Mammary epithelial cell (primary cell): Measurements from ENCODE around the gene KIAA0319L.

Source experiments
- CTCF ChIP-seq, 2 donors: IDR thresholded peaks in 1 of 2; conservative IDR thresholded peaks in 1 of 2; 2 replicates each; pipeline ENCODE4 v1.5.1; 2011 to 2012; ENCODE audit warnings: inconsistent platforms in 2 of 2, low read length in 2 of 2, mild to moderate bottlenecking in 2 of 2, control low read depth in 1 of 2, low read depth in 1 of 2; ENCODE audit not compliant: insufficient read depth in 1 of 2; ENCODE audit errors: extremely low read depth in 1 of 2
- EZH2 ChIP-seq: IDR thresholded peaks from 2 replicates; pipeline ENCODE4 v1.6.1; 2012; ENCODE audit warnings: low read length, inconsistent platforms, borderline replicate concordance

GRCh38 chr1:35490250-35490649 lies 67.0 kb downstream of the KIAA0319L start:
- TF ChIP-seq CTCF (conservative IDR thresholded peaks at IDR 0.05 in 1 of 2, IDR thresholded peaks at IDR 0.05 in 1 of 2; ENCODE audit: extremely low read depth in 1 of 2, insufficient read depth in 1 of 2, low read depth in 1 of 2, low read length in 2 of 2), result no peak
- TF ChIP-seq EZH2, result no peak
